Stimulated activated CD4-positive, alpha-beta T cell treated with anti-CD3 and anti-CD28 coated beads, Interleukin-2, amount 100 ng/mL, for 48 hours (primary cell): ENCODE data around the gene CSNK2A1.

Experiments used
- DNase-seq, 2 donors: peaks; one replicate each; pipeline ENCODE4 v3.0.0-alpha.2; 2020

Gene CSNK2A1

DNA sequence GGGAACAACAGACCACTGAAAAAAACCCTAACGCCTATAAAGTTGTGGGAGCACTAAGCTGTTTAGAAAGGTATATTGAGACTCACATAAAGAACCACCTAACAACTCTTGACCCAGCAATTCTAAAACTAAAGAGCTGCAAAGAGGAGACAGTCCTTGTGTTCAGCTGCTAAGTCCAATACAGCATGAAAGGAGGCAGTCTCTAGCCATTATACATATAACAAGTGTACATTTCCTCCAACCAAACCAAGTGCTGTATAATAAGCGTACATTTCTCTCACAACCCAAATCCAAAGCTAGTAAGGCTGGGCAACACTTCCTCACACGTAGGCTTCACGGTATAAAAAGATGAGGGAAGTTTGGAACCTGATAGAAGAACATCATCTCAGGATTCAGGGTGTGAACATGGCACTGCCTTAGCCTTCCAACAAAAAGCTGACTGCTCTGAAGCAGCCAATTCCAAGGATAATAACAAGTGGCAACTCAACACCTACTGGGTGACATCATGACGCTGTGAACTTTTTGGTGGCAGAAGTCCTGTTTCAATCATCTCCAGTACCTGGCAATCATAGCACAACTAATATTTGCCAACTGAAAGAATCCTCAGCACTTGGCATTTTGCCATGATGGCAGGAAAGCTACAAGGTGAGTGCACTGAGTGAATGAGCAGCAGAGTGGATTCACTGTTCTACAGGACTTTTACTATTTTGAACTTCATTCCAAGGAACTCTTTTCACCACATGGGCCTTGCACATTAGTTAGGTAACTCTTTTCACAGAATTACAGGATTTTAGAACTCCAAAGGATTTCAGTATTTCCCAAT is 97.9 kb downstream of the CSNK2A1 start:
- no peak for DNase-seq

- no peak for DNase-seq
These were observed 98.6 kb downstream of the CSNK2A1 start for GRCh38 chr20:444862-445426.

GRCh38 chr20:444117-444516 is 99.5 kb downstream of the CSNK2A1 start:
- no peak for DNase-seq

DNA sequence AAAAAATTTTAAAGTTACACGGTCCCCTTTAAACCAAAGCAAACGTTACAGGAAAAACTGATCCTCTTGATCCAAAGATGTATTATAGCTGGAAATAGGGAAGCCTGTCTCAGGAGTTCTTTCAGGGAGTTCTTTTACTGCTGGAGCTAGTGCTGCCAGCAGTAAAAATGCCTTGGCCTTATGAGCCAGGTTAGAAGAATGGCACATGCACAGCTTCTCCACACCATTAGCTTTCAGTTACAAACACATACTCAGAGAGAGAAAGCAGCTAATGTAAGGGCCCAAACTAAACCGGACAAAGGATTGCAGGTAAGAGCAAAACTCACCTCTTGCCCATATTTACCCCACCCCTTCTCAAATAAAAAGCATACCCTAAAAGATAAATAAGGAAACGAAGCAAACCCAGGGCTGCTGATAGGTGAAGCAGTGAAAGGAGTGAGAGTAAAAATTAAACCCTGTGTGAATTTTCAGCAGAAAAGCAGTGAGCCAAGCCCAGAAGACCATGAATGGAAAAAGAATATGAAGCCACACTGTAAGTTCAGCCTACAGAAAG is 100.3 kb downstream of the CSNK2A1 start:
- DNase-seq, result no peak

GRCh38 chr20:440636-441035 is 103.0 kb downstream of the CSNK2A1 start:
- DNase-seq, result no peak

DNA sequence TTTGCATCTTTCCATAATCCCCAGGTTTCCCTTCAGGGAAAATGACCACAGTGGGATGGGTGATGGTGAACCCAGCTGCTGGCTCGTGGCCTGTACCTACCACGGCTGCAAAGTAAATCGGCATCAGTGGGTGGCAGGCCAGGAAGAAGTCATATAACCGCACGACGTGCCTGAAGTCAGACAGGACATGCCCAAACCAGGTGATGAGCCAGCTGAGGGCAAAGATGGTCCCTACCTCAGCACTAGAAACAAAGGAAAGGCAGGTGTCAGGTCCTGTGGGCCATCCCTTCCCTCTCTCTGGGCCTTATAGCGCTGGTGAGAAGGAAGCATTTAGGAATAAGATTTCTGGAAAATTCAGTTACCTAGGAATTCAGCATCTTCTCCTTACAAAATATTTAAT is 103.4 kb downstream of the CSNK2A1 start:
- no peak for DNase-seq

DNA sequence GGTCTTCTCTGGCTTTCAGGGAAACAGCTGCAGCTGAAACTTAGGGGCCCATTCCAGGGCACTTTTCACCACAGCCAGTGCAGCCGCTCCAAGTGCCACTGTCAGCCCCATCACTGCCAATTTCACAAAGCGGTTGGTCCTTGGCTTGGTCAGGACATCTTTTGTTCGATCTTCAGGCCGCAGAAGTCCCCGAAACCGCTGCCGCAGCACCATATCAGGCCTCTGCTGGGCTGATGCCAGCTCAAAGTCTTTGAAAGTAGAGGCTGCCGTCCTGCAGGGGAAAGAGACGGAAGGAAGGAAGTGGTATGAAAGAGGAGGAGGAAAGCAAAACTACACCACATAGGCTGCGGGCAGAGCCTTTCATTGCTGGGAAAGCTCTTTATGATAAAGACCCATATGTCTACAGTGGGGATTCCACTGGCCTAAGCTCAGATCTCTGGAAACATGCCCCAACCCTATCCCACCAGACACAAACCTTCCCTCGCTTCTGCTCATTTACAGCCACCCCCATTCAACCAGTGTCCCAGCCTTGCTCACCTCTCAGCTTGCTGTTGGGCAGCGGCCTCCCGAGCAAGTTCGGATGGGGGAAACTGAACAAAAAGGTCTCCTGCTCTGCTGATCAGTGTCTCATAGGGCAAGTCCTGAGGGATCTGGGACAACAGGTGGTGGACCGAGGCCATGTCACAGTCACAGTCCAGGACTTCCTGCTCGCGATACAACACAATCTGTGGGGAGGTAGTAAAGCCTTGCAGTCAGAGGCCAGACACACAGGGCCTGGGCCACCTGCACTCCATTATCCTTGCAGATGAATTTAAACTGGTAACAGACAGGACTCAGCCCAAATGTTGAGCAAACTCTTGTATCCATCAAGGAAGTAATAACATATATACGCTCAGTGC is 104.8 kb downstream of the CSNK2A1 start:
- DNase-seq, result peak; percentile 28 to 41

GRCh38 chr20:437787-438486 is 105.7 kb downstream of the CSNK2A1 start:
- no peak for DNase-seq

DNA sequence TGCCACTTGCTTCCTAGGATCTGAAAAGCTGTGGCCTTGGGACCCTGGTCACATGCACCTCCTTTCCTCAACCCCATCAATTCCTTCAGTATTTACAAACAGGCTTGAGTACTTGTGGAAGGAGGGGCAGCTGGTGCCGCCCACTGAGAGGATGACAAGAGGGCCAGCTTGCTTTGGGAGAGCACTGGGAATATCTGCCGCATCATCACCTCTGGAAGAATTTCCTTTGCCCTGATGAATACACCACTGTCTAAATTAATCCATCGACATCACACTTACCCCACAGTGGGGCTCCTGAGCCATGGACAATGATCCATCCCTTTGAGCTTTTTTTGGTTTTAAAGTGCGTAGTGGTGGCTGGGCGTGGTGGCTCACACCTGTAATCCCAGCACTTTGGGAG is 107.1 kb downstream of the CSNK2A1 start:
- no peak for DNase-seq

DNA sequence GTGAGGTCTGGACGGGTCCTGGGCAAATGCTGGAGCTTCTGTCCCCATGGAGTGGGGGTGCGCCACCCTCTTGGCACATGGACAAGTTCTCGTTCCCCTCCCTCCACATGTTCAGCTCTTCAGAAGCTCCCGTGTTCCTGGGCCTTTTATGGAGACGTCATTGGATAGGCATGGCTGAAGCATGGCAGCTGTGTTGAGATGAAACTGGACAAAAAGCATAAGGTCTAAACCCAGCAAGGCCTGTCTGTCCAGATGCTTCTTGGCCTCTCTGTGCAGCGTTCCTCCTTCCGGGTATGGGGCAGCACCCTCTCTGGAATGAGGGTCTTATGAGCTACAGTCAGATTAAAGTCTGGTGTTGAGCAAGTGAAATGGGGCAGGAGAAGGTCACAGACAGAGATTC is 108.0 kb downstream of the CSNK2A1 start:
- no peak for DNase-seq

GRCh38 chr20:434661-435419 is 108.8 kb downstream of the CSNK2A1 start:
- DNase-seq, result no peak

GRCh38 chr20:434221-434620 is 109.4 kb downstream of the CSNK2A1 start:
- DNase-seq, result no peak

- peak; percentile 53 to 62 for DNase-seq
These were observed 110.2 kb downstream of the CSNK2A1 start for GRCh38 chr20:433300-433975.

- DNase-seq, result no peak
These were observed 110.8 kb downstream of the CSNK2A1 start for GRCh38 chr20:432677-433299.

GRCh38 chr20:432208-432607 is 111.4 kb downstream of the CSNK2A1 start:
- DNase-seq, result no peak

DNA sequence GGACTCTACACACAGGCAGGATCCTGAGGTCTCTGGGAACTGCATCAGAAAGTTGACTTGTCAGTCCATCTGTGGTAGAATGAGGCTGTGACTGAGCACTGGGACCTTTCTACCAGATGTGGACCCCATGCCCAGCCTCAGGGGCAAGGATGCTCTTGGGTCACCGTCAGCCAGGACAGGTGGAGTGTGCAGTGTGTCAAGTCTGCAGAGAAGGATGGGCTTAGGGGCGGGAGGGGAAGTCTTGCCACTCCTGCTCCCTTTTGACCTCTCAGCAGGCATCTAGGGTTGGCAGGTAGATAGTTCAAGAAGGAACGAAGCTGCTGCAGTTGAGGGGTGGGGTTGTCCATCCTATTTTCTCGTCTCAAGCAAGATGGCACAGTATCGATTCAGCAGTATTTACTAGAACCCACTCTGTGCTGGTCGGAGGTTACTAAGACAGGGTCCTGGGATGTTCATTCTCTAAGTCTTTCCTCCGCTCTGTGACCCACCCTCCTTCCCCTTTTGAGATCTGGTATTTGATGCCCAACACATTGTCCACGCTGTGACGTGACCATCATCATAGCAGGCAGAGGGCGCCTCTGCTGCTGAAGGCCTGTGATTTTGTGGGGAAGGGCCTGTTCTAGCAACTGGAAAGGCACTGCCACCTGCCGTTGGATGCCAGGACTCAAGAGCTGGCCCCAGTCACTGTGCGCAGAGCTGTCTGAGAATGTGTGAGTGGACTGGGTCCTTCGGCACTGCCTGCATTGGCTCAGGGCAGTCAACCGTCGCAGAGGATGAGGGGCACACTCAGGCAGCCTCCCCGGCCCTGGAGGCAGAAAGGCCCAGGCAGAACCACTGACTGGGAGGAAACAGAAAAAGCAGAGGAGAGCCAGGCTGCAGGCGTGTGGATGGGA is 112.3 kb downstream of the CSNK2A1 start:
- no peak for DNase-seq

DNA sequence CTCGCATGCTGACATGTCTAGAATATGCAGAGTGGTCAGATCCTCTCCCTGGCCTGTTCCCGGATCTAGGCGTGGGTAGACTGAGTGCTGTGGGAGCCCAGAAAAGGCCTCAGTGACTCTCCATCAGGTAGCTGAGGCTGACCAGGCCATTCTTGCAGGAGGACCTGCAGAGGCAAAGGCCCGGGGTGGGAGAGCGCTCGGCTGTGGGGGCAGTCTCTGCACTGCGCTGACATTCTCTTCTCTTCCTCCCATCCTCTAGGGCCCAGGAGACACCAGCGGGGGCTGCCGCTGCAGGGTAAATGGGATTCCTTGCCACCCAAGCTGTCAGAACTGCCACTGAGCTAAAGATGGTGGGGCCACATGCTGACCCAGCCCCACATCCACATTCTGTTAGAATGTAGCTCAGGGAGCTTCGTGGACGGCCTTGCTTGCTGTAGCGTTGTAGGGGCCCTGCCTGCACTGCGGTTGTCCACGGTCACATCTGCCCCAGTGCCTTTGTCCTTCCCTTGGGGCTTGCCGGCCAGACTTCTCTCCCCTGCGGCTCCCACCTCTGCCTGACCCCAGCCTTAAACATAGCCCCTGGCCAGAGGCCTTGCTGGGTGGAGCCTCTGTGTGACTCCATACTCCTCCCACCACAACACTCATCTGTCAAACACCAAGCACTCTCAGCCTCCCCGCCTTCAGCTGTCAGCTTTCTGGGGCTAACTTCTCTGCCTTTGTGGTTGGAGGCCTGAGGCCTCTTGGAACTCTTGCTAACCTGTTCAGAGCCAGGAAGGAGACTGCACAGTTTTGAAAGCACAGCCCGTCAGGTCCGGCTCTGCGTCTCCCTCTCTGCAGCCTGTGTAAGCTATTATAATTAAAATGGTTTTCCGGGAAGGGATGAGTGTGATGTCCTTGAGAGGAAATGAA is 113.2 kb downstream of the CSNK2A1 start:
- no peak for DNase-seq

DNA sequence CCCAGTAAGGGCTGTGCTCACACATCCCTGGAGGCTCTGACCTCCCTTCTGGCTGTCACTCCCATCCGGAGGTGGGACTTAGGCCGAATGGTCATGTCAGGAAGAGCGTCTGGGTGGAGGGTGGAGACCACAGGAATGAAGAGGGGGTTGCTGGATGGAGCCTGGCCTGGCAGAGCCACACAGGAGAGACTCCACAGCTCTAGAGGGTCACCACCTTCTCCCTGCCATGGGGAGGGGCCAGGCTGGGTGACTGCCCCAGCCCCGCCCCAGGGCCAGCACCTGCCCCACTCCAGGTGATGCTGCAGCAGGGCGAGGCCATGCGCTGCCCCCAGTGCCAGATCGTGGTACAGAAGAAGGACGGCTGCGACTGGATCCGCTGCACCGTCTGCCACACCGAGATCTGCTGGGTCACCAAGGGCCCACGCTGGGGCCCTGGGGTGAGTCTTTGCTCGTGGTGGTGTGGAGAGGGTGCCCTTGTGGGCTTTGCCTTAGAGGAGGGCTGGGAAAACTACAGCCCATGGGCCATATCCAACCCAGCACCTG is 114.9 kb downstream of the CSNK2A1 start:
- DNase-seq, result no peak
